ENCODE results near the gene BET1.

BET1 gene

GRCh38 chr7:93992421-93993110 lies 11.6 kb downstream of the BET1 start:
- peaks cover 8 to 30% (median 19%) of the 10 kb centered on the region in 5 donors for H3K36me3 ChIP-seq (ENCODE audit: control insufficient read depth in 5 of 5, insufficient read depth in 5 of 5, low read length in 5 of 5)
- no peak overlapping the region for H3K9ac ChIP-seq (ENCODE audit: low read length in 5 of 5)
- H3K27ac ChIP-seq (ENCODE audit: low read depth, low read length): no peak overlapping the region

GRCh38 chr7:93987297-93987696 lies 16.9 kb downstream of the BET1 start:
- Histone ChIP-seq H3K4me3 (ENCODE audit: low read depth in 1 of 5, low read length in 5 of 5) (no peak overlapping the region), H3K27me3 (ENCODE audit: control insufficient read depth in 5 of 5, insufficient read depth in 4 of 5, low read length in 5 of 5) (no peaks in the 10 kb centered on the region), H3K9me3 (ENCODE audit: control insufficient read depth in 5 of 5, low read length in 5 of 5) (no peaks in the 10 kb centered on the region), H3K27ac (ENCODE audit: low read depth, low read length) (no peak overlapping the region), H3K9ac (ENCODE audit: low read length in 5 of 5) (no peak overlapping the region), H3K36me3 (ENCODE audit: control insufficient read depth in 5 of 5, insufficient read depth in 5 of 5, low read length in 5 of 5) (peaks cover under 1 to 3% (median 2%) of the 10 kb centered on the region in 5 donors), H3K4me1 (ENCODE audit: control insufficient read depth in 5 of 5, insufficient read depth in 5 of 5, low read length in 5 of 5) (peaks cover 0 to 10% (median 4%) of the 10 kb centered on the region in 5 donors)

More at GRCh38 chr7:93992421-93993110, 11.6 kb downstream of the BET1 start:
- H3K4me1 ChIP-seq (ENCODE audit: control insufficient read depth in 5 of 5, insufficient read depth in 5 of 5, low read length in 5 of 5): peaks cover 0 to under 1% (median 0%) of the 10 kb centered on the region in 5 donors
- H3K27me3 ChIP-seq (ENCODE audit: control insufficient read depth in 5 of 5, insufficient read depth in 4 of 5, low read length in 5 of 5): no peaks in the 10 kb centered on the region
- H3K9me3 ChIP-seq (ENCODE audit: control insufficient read depth in 5 of 5, low read length in 5 of 5): no peaks in the 10 kb centered on the region
- H3K4me3 ChIP-seq (ENCODE audit: low read depth in 1 of 5, low read length in 5 of 5): no peak overlapping the region

GRCh38 chr7:93985101-93985500 lies 19.1 kb downstream of the BET1 start:
- H3K4me3 ChIP-seq (ENCODE audit: low read depth in 1 of 5, low read length in 5 of 5): no peak overlapping the region

GRCh38 chr7:93984024-93984423 lies 20.1 kb downstream of the BET1 start:
- H3K9ac ChIP-seq (ENCODE audit: low read length in 5 of 5): no peak overlapping the region
- H3K27me3 ChIP-seq (ENCODE audit: control insufficient read depth in 5 of 5, insufficient read depth in 4 of 5, low read length in 5 of 5): no peaks in the 10 kb centered on the region
- no peak overlapping the region for H3K4me3 ChIP-seq (ENCODE audit: low read depth in 1 of 5, low read length in 5 of 5)
- peaks cover 0 to 10% (median 4%) of the 10 kb centered on the region in 5 donors for H3K4me1 ChIP-seq (ENCODE audit: control insufficient read depth in 5 of 5, insufficient read depth in 5 of 5, low read length in 5 of 5)
- H3K9me3 ChIP-seq (ENCODE audit: control insufficient read depth in 5 of 5, low read length in 5 of 5): no peaks in the 10 kb centered on the region
- no peak overlapping the region for H3K27ac ChIP-seq (ENCODE audit: low read depth, low read length)
- H3K36me3 ChIP-seq (ENCODE audit: control insufficient read depth in 5 of 5, insufficient read depth in 5 of 5, low read length in 5 of 5): no peaks in the 10 kb centered on the region

More at GRCh38 chr7:93985101-93985500, 19.1 kb downstream of the BET1 start:
- H3K9ac ChIP-seq (ENCODE audit: low read length in 5 of 5): no peak overlapping the region
- H3K27ac ChIP-seq (ENCODE audit: low read depth, low read length): no peak overlapping the region
- H3K36me3 ChIP-seq (ENCODE audit: control insufficient read depth in 5 of 5, insufficient read depth in 5 of 5, low read length in 5 of 5): no peaks in the 10 kb centered on the region
- H3K27me3 ChIP-seq (ENCODE audit: control insufficient read depth in 5 of 5, insufficient read depth in 4 of 5, low read length in 5 of 5): no peaks in the 10 kb centered on the region
- no peaks in the 10 kb centered on the region for H3K9me3 ChIP-seq (ENCODE audit: control insufficient read depth in 5 of 5, low read length in 5 of 5)
- peaks cover 0 to 10% (median 4%) of the 10 kb centered on the region in 5 donors for H3K4me1 ChIP-seq (ENCODE audit: control insufficient read depth in 5 of 5, insufficient read depth in 5 of 5, low read length in 5 of 5)

- Histone ChIP-seq H3K4me1 (ENCODE audit: control insufficient read depth in 5 of 5, insufficient read depth in 5 of 5, low read length in 5 of 5) (no peaks in the 10 kb centered on the region), H3K4me3 (ENCODE audit: low read depth in 1 of 5, low read length in 5 of 5) (no peak overlapping the region), H3K27me3 (ENCODE audit: control insufficient read depth in 5 of 5, insufficient read depth in 4 of 5, low read length in 5 of 5) (no peaks in the 10 kb centered on the region), H3K9ac (ENCODE audit: low read length in 5 of 5) (no peak overlapping the region), H3K9me3 (ENCODE audit: control insufficient read depth in 5 of 5, low read length in 5 of 5) (no peaks in the 10 kb centered on the region), H3K27ac (ENCODE audit: low read depth, low read length) (no peak overlapping the region), H3K36me3 (ENCODE audit: control insufficient read depth in 5 of 5, insufficient read depth in 5 of 5, low read length in 5 of 5) (no peaks in the 10 kb centered on the region)
Measured at GRCh38 chr7:93981480-93981874, 22.7 kb downstream of the BET1 start.

- Histone ChIP-seq H3K4me3 (ENCODE audit: low read depth in 1 of 5, low read length in 5 of 5) (no peak overlapping the region), H3K4me1 (ENCODE audit: control insufficient read depth in 5 of 5, insufficient read depth in 5 of 5, low read length in 5 of 5) (no peaks in the 10 kb centered on the region), H3K27ac (ENCODE audit: low read depth, low read length) (no peak overlapping the region), H3K9ac (ENCODE audit: low read length in 5 of 5) (no peak overlapping the region), H3K27me3 (ENCODE audit: control insufficient read depth in 5 of 5, insufficient read depth in 4 of 5, low read length in 5 of 5) (no peaks in the 10 kb centered on the region), H3K36me3 (ENCODE audit: control insufficient read depth in 5 of 5, insufficient read depth in 5 of 5, low read length in 5 of 5) (no peaks in the 10 kb centered on the region), H3K9me3 (ENCODE audit: control insufficient read depth in 5 of 5, low read length in 5 of 5) (no peaks in the 10 kb centered on the region)
Measured at GRCh38 chr7:93980744-93981479, 23.2 kb downstream of the BET1 start.

- no peaks in the 10 kb centered on the region for H3K9me3 ChIP-seq (ENCODE audit: control insufficient read depth in 5 of 5, low read length in 5 of 5)
- H3K9ac ChIP-seq (ENCODE audit: low read length in 5 of 5): no peak overlapping the region
- no peaks in the 10 kb centered on the region for H3K27me3 ChIP-seq (ENCODE audit: control insufficient read depth in 5 of 5, insufficient read depth in 4 of 5, low read length in 5 of 5)
- no peaks in the 10 kb centered on the region for H3K36me3 ChIP-seq (ENCODE audit: control insufficient read depth in 5 of 5, insufficient read depth in 5 of 5, low read length in 5 of 5)
- H3K4me3 ChIP-seq (ENCODE audit: low read depth in 1 of 5, low read length in 5 of 5): no peak overlapping the region
- peaks cover 0 to 3% (median 0%) of the 10 kb centered on the region in 5 donors for H3K4me1 ChIP-seq (ENCODE audit: control insufficient read depth in 5 of 5, insufficient read depth in 5 of 5, low read length in 5 of 5)
- no peak overlapping the region for H3K27ac ChIP-seq (ENCODE audit: low read depth, low read length)
Measured at GRCh38 chr7:93977211-93977950, 26.8 kb downstream of the BET1 start.

- Histone ChIP-seq H3K27ac (ENCODE audit: low read depth, low read length) (no peak overlapping the region), H3K9me3 (ENCODE audit: control insufficient read depth in 5 of 5, low read length in 5 of 5) (no peaks in the 10 kb centered on the region), H3K27me3 (ENCODE audit: control insufficient read depth in 5 of 5, insufficient read depth in 4 of 5, low read length in 5 of 5) (no peaks in the 10 kb centered on the region), H3K4me1 (ENCODE audit: control insufficient read depth in 5 of 5, insufficient read depth in 5 of 5, low read length in 5 of 5) (peaks cover 0 to 20% (median 13%) of the 10 kb centered on the region in 5 donors), H3K36me3 (ENCODE audit: control insufficient read depth in 5 of 5, insufficient read depth in 5 of 5, low read length in 5 of 5) (no peaks in the 10 kb centered on the region), H3K9ac (ENCODE audit: low read length in 5 of 5) (no peak overlapping the region), H3K4me3 (ENCODE audit: low read depth in 1 of 5, low read length in 5 of 5) (no peak overlapping the region)
Measured at GRCh38 chr7:93973134-93973533, 31.0 kb downstream of the BET1 start.

- Histone ChIP-seq H3K27me3 (ENCODE audit: control insufficient read depth in 5 of 5, insufficient read depth in 4 of 5, low read length in 5 of 5) (no peaks in the 10 kb centered on the region), H3K4me1 (ENCODE audit: control insufficient read depth in 5 of 5, insufficient read depth in 5 of 5, low read length in 5 of 5) (peaks cover 0 to 20% (median 14%) of the 10 kb centered on the region in 5 donors), H3K4me3 (ENCODE audit: low read depth in 1 of 5, low read length in 5 of 5) (no peak overlapping the region), H3K27ac (ENCODE audit: low read depth, low read length) (no peak overlapping the region), H3K9me3 (ENCODE audit: control insufficient read depth in 5 of 5, low read length in 5 of 5) (no peaks in the 10 kb centered on the region), H3K9ac (ENCODE audit: low read length in 5 of 5) (no peak overlapping the region), H3K36me3 (ENCODE audit: control insufficient read depth in 5 of 5, insufficient read depth in 5 of 5, low read length in 5 of 5) (no peaks in the 10 kb centered on the region)
Measured at GRCh38 chr7:93972029-93972725, 32.0 kb downstream of the BET1 start.

Measured in subcutaneous abdominal adipose tissue (tissue), 5 donors.